HepG2 (cell line): ENCODE data around the gene SEPTIN3. TPM values are rescaled to one million over a fixed set of nuclear protein-coding genes. Genes with fewer than 3 reads are reported as not detected.
A peak's percentile ranks its signal among the peaks of the same experiment; 100 is the strongest.

ENCODE experiments used
- ETV6 ChIP-seq: sonication (generic); formaldehyde crosslinking; conservative IDR thresholded peaks from 2 replicates; pipeline ENCODE4 v1.4.0; 2020; ENCODE audit warnings: missing genetic modification reagents
- JDP2 ChIP-seq: sonication (generic); formaldehyde crosslinking; IDR thresholded peaks from 2 replicates; pipeline ENCODE4 v1.8.1; 2022; ENCODE audit warnings: missing genetic modification reagents, borderline replicate concordance
- KAT8 ChIP-seq: IDR thresholded peaks from 2 replicates; pipeline ENCODE4 v1.6.1; 2016; ENCODE audit warnings: missing genetic modification reagents, missing compliant biosample characterization
- MZF1 ChIP-seq: sonication (generic); formaldehyde crosslinking; IDR thresholded peaks from 2 replicates; pipeline ENCODE4 v1.8.1; 2023; ENCODE audit warnings: mild to moderate bottlenecking, missing genetic modification reagents, borderline replicate concordance
- NFYB ChIP-seq: sonication (generic); formaldehyde crosslinking; IDR thresholded peaks from 2 replicates; pipeline ENCODE4 v1.4.0; 2020; ENCODE audit warnings: missing genetic modification reagents
- RBAK ChIP-seq: sonication (generic); formaldehyde crosslinking; IDR thresholded peaks from 2 replicates; pipeline ENCODE4 v1.5.1; 2020; ENCODE audit warnings: mild to moderate bottlenecking, missing genetic modification reagents
- RNF2 ChIP-seq: fragments of 450-650 bp; conservative IDR thresholded peaks from 2 replicates; pipeline ENCODE4 v1.6.1; 2016; ENCODE audit warnings: low read depth
- SKI ChIP-seq: fragments of 450-650 bp; IDR thresholded peaks from one replicate; pipeline ENCODE4 v1.6.1; 2018; ENCODE audit warnings: mild to moderate bottlenecking; ENCODE audit not compliant: partially characterized antibody
- SYNCRIP ChIP-seq: fragments of 200-400 bp; formaldehyde crosslinking; IDR thresholded peaks from 2 replicates; pipeline ENCODE4 v1.6.1; 2018; ENCODE audit warnings: mild to moderate bottlenecking, low read depth, low read length; ENCODE audit not compliant: insufficient read depth
- ZBTB21 ChIP-seq: sonication (generic); formaldehyde crosslinking; IDR thresholded peaks from 2 replicates; pipeline ENCODE4 v1.4.0; 2020; ENCODE audit warnings: missing genetic modification reagents
- ZNF329 ChIP-seq: sonication (generic); formaldehyde crosslinking; IDR thresholded peaks from 2 replicates; pipeline ENCODE4 v1.9.0; 2021; ENCODE audit warnings: low read depth, mild to moderate bottlenecking, missing genetic modification reagents
- ZNF772 ChIP-seq: sonication (generic); formaldehyde crosslinking; IDR thresholded peaks from 2 replicates; pipeline ENCODE4 v1.5.0; 2020; ENCODE audit warnings: mild to moderate bottlenecking, missing genetic modification reagents
- polyA plus RNA-seq, 8 experiments: library from polyadenylated mRNA; depleted of rRNA in 3 of 8; stranded (reverse) in 7 of 8; unstranded in 1 of 8; fragments of >200 nt; fragmentation: Illumina TruSeq in 4 of 8; extraction: Trizol in 4 of 8; gene quantifications; 2 replicates each; pipeline versions ENCODE4 v1.2.1 to v1.2.3, GENCODE V29; 2011 to 2016; ENCODE audit warnings: low read depth in 4 of 8, missing spikeins in 1 of 8, mixed read lengths in 1 of 8; ENCODE audit not compliant: insufficient read depth in 1 of 8
- total RNA-seq, 5 experiments: library from RNA; depleted of rRNA; stranded (reverse); fragments of >200 nt; fragmentation: Illumina TruSeq; extraction: Trizol; gene quantifications; 2 replicates each; pipeline ENCODE4 v1.2.3, GENCODE V29; 2016; ENCODE audit warnings: low read depth in 1 of 5
- TF ChIP-seq, protein P1 (sequence below): sonication (generic); formaldehyde crosslinking; IDR thresholded peaks from 2 replicates; pipeline ENCODE4 v1.4.0; 2020; ENCODE audit warnings: missing genetic modification reagents, mild to moderate bottlenecking, borderline replicate concordance
- TF ChIP-seq, protein P2 (sequence below): sonication (generic); formaldehyde crosslinking; IDR thresholded peaks from 2 replicates; pipeline ENCODE4 v1.8.1; 2023; ENCODE audit warnings: mild to moderate bottlenecking, inconsistent platforms, moderate library complexity, missing genetic modification reagents, borderline replicate concordance
- TF ChIP-seq, protein P3 (sequence below): sonication (generic); formaldehyde crosslinking; IDR thresholded peaks from 2 replicates; pipeline ENCODE4 v1.5.1; 2020; ENCODE audit warnings: mild to moderate bottlenecking, missing genetic modification reagents, borderline replicate concordance

SEPTIN3 gene
- total and polyA plus RNA-seq, 2 of the 13 experiments (the other 11 are each of a cell fraction or from before 2014, with no cell fraction given), result 0.04 TPM; not detected in 1

DNA sequence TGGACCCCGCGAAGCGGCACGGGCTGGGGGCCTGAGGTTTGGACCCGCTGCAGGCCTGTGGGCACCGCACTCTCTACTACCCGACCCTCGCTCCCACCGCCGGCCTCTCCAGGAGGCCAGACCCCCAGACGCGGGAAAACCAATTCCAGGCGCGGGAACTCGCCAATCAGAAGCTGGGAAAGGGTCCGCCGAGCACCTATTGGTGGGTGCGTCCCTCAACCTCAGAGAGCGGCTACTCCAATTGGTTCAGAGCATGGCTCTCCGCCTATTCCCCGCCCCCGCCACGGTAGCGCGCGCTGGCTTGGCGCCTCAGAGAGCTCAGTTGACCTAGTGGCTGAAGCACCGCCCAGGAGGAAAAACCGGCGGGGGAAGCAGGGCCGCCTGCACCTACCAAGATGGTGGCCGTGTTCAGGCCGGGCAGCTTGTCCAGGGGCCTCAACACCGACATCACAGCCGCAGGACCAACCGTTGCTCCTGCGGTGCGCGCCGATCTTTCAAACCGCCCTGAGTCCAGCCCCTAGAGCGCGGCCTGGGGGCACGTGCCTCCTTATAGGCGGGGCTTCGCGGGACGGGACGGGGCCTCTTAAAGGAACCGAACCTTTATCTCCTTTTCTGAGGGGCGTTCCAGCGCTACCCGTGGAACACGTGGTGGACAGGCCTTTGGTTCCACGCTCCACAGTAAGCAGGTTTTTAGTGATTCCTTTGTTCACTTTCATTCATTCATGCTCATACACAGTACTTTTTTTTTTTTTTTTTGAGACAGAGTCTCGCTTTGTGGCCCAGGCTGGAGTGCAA is 22.4 kb upstream of the SEPTIN3 start, which contains the start of gene CENPM (continued):
- TF ChIP-seq, protein P1, sequence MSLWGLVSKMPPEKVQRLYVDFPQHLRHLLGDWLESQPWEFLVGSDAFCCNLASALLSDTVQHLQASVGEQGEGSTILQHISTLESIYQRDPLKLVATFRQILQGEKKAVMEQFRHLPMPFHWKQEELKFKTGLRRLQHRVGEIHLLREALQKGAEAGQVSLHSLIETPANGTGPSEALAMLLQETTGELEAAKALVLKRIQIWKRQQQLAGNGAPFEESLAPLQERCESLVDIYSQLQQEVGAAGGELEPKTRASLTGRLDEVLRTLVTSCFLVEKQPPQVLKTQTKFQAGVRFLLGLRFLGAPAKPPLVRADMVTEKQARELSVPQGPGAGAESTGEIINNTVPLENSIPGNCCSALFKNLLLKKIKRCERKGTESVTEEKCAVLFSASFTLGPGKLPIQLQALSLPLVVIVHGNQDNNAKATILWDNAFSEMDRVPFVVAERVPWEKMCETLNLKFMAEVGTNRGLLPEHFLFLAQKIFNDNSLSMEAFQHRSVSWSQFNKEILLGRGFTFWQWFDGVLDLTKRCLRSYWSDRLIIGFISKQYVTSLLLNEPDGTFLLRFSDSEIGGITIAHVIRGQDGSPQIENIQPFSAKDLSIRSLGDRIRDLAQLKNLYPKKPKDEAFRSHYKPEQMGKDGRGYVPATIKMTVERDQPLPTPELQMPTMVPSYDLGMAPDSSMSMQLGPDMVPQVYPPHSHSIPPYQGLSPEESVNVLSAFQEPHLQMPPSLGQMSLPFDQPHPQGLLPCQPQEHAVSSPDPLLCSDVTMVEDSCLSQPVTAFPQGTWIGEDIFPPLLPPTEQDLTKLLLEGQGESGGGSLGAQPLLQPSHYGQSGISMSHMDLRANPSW, result peak; percentile 87; the same call in 1 of the 2 replicates
- no peak for TF ChIP-seq ETV6 (CRISPR knock-in tag)
- peak; percentile 39; the same call in 1 of the 2 replicates for TF ChIP-seq ZNF772 (CRISPR knock-in tag)
- peak; percentile 62 for TF ChIP-seq RNF2
- TF ChIP-seq, protein P2, sequence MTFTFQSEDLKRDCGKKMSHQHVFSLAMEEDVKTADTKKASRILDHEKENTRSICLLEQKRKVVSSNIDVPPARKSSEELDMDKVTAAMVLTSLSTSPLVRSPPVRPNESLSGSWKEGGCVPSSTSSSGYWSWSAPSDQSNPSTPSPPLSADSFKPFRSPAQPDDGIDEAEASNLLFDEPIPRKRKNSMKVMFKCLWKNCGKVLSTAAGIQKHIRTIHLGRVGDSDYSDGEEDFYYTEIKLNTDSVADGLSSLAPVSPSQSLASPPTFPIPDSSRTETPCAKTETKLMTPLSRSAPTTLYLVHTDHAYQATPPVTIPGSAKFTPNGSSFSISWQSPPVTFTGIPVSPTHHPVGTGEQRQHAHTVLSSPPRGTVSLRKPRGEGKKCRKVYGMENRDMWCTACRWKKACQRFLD (CRISPR knock-in tag), result peak; percentile 53; the same call in 1 of the 2 replicates
- TF ChIP-seq, protein P3, sequence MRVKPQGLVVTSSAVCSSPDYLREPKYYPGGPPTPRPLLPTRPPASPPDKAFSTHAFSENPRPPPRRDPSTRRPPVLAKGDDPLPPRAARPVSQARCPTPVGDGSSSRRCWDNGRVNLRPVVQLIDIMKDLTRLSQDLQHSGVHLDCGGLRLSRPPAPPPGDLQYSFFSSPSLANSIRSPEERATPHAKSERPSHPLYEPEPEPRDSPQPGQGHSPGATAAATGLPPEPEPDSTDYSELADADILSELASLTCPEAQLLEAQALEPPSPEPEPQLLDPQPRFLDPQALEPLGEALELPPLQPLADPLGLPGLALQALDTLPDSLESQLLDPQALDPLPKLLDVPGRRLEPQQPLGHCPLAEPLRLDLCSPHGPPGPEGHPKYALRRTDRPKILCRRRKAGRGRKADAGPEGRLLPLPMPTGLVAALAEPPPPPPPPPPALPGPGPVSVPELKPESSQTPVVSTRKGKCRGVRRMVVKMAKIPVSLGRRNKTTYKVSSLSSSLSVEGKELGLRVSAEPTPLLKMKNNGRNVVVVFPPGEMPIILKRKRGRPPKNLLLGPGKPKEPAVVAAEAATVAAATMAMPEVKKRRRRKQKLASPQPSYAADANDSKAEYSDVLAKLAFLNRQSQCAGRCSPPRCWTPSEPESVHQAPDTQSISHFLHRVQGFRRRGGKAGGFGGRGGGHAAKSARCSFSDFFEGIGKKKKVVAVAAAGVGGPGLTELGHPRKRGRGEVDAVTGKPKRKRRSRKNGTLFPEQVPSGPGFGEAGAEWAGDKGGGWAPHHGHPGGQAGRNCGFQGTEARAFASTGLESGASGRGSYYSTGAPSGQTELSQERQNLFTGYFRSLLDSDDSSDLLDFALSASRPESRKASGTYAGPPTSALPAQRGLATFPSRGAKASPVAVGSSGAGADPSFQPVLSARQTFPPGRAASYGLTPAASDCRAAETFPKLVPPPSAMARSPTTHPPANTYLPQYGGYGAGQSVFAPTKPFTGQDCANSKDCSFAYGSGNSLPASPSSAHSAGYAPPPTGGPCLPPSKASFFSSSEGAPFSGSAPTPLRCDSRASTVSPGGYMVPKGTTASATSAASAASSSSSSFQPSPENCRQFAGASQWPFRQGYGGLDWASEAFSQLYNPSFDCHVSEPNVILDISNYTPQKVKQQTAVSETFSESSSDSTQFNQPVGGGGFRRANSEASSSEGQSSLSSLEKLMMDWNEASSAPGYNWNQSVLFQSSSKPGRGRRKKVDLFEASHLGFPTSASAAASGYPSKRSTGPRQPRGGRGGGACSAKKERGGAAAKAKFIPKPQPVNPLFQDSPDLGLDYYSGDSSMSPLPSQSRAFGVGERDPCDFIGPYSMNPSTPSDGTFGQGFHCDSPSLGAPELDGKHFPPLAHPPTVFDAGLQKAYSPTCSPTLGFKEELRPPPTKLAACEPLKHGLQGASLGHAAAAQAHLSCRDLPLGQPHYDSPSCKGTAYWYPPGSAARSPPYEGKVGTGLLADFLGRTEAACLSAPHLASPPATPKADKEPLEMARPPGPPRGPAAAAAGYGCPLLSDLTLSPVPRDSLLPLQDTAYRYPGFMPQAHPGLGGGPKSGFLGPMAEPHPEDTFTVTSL (CRISPR knock-in tag), result 0 out of 2 replicates have a peak, but pooled peaks have one; percentile 44
- TF ChIP-seq KAT8 (CRISPR knock-in tag), result peak; percentile 41; the same call in 1 of the 2 replicates
- no peak for TF ChIP-seq SYNCRIP
- 0 out of 2 replicates have a peak, but pooled peaks have one; percentile 23 for TF ChIP-seq MZF1 (CRISPR knock-in tag)
- TF ChIP-seq SKI, result no peak
- peak; percentile 99 for TF ChIP-seq NFYB (CRISPR knock-in tag)
- no peak for TF ChIP-seq JDP2 (CRISPR knock-in tag)
- TF ChIP-seq ZBTB21 (CRISPR knock-in tag), result no peak
- no peak for TF ChIP-seq ZNF329 (CRISPR knock-in tag)
- TF ChIP-seq RBAK (CRISPR knock-in tag), result no peak
